Measurements from ENCODE around the gene C16orf82.
A peak's percentile ranks its signal among the peaks of the same experiment; 100 is the strongest.

C16orf82 gene

GRCh38 chr16:27108826-27109665, 42.3 kb downstream of the C16orf82 start:
- Mint-ChIP-seq H3K4me3 (peak overlapping the region; percentile 66), H3K27ac (peak overlapping the region; percentile 87)
- ATAC-seq: no peak

GRCh38 chr16:27109666-27110523, 43.2 kb downstream of the C16orf82 start:
- DNase-seq (ENCODE audit: low spot score in 2 of 2): peak; percentile 92 to 97
- peak; percentile 76 for ATAC-seq
- Mint-ChIP-seq H3K36me3 (no peaks in the 10 kb centered on the region), H3K4me1 (peaks cover 22% of the 10 kb centered on the region), H3K9me3 (no peaks in the 10 kb centered on the region), H3K4me3 (peak overlapping the region; percentile 66), H3K27ac (peak overlapping the region; percentile 87)

More at GRCh38 chr16:27108826-27109665, 42.3 kb downstream of the C16orf82 start:
- Mint-ChIP-seq H3K36me3 (no peaks in the 10 kb centered on the region), H3K9me3 (no peaks in the 10 kb centered on the region), H3K4me1 (peaks cover 22% of the 10 kb centered on the region)
- no peak for DNase-seq (ENCODE audit: low spot score in 2 of 2)

GRCh38 chr16:27110524-27110896, 43.8 kb downstream of the C16orf82 start:
- H3K36me3 Mint-ChIP-seq: no peaks in the 10 kb centered on the region
- no peak overlapping the region for H3K4me3 Mint-ChIP-seq
- DNase-seq (ENCODE audit: low spot score in 2 of 2) (no peak), ATAC-seq (no peak)
- no peaks in the 10 kb centered on the region for H3K9me3 Mint-ChIP-seq
- peaks cover 22% of the 10 kb centered on the region for H3K4me1 Mint-ChIP-seq
- H3K27ac Mint-ChIP-seq: no peak overlapping the region

- H3K9me3 Mint-ChIP-seq: peaks cover 3% of the 10 kb centered on the region
- ATAC-seq (no peak), DNase-seq (ENCODE audit: low spot score in 2 of 2) (no peak)
- no peak overlapping the region for H3K27ac Mint-ChIP-seq
- no peaks in the 10 kb centered on the region for H3K36me3 Mint-ChIP-seq
- H3K4me1 Mint-ChIP-seq: peaks cover 22% of the 10 kb centered on the region
- H3K4me3 Mint-ChIP-seq: no peak overlapping the region
These were observed 44.8 kb downstream of the C16orf82 start for GRCh38 chr16:27111486-27111885.

- H3K36me3 Mint-ChIP-seq: no peaks in the 10 kb centered on the region
- peaks cover 3% of the 10 kb centered on the region for H3K9me3 Mint-ChIP-seq
- peaks cover 22% of the 10 kb centered on the region for H3K4me1 Mint-ChIP-seq
- DNase-seq (ENCODE audit: low spot score in 2 of 2): no peak
- ATAC-seq: no peak
- H3K27ac Mint-ChIP-seq: no peak overlapping the region
- H3K4me3 Mint-ChIP-seq: no peak overlapping the region
These were observed 45.5 kb downstream of the C16orf82 start for GRCh38 chr16:27112093-27112811.

GRCh38 chr16:27113341-27113841, 46.7 kb downstream of the C16orf82 start:
- Mint-ChIP-seq H3K9me3 (peaks cover 3% of the 10 kb centered on the region), H3K4me3 (no peak overlapping the region), H3K36me3 (no peaks in the 10 kb centered on the region), H3K27ac (no peak overlapping the region), H3K4me1 (peaks cover 22% of the 10 kb centered on the region)
- DNase-seq (ENCODE audit: low spot score in 2 of 2) (no peak), ATAC-seq (peak; percentile 33)

GRCh38 chr16:27114006-27114405, 47.3 kb downstream of the C16orf82 start:
- DNase-seq (ENCODE audit: low spot score in 2 of 2): no peak
- H3K36me3 Mint-ChIP-seq: no peaks in the 10 kb centered on the region
- peaks cover 19% of the 10 kb centered on the region for H3K4me1 Mint-ChIP-seq
- H3K4me3 Mint-ChIP-seq: no peak overlapping the region
- ATAC-seq: no peak
- peaks cover 3% of the 10 kb centered on the region for H3K9me3 Mint-ChIP-seq
- H3K27ac Mint-ChIP-seq: peak overlapping the region; percentile 4

GRCh38 chr16:27118526-27118925, 51.8 kb downstream of the C16orf82 start:
- DNase-seq (ENCODE audit: low spot score in 2 of 2) (no peak), ATAC-seq (no peak)
- no peak overlapping the region for H3K4me3 Mint-ChIP-seq
- no peaks in the 10 kb centered on the region for H3K4me1 Mint-ChIP-seq
- H3K27ac Mint-ChIP-seq: no peak overlapping the region
- H3K9me3 Mint-ChIP-seq: peaks cover 3% of the 10 kb centered on the region
- no peaks in the 10 kb centered on the region for H3K36me3 Mint-ChIP-seq

Measured in stimulated activated effector memory CD8-positive, alpha-beta T cell treated with anti-CD3 and anti-CD28 coated beads, Interleukin-12 subunit alpha, Interleukin-12 subunit beta, amount 100 ng/mL, for 72 hours (primary cell).